ENCODE data around the gene KCNMA1. TPM values are rescaled to one million over a fixed set of nuclear protein-coding genes. Genes with fewer than 3 reads are reported as not detected.

KCNMA1 gene
- total and polyA plus RNA-seq, 3 donors from 2014 or later: 13.6 to 36.1 (median 24.7) TPM

GRCh38 chr10:77082601-77083252 is 554.9 kb downstream of the KCNMA1 start:
- H3K4me3 ChIP-seq: no peak overlapping the region
- H3K9me3 ChIP-seq: no peaks in the 10 kb centered on the region
- 76 to 80% methylated on average over 7 of the region's 7 CpGs for WGBS, 2 donors
- no peaks in the 10 kb centered on the region for H3K36me3 ChIP-seq (ENCODE audit: low read depth, missing control alignments)
- DNase-seq: no peak
- no peaks in the 10 kb centered on the region for H3K27me3 ChIP-seq
- intact Hi-C loops (cut with DNase I; ENCODE audit: low total_unique reads): no loop called here
- TF ChIP-seq CTCF (IDR thresholded peaks at IDR 0.05): no peak
- TF ChIP-seq POLR2A (IDR thresholded peaks at IDR 0.05): no peak
- no peak overlapping the region for H3K27ac ChIP-seq
- H3K4me1 ChIP-seq: no peaks in the 10 kb centered on the region

GRCh38 chr10:77081481-77081891 is 556.1 kb downstream of the KCNMA1 start:
- no peaks in the 10 kb centered on the region for H3K27me3 ChIP-seq
- no peaks in the 10 kb centered on the region for H3K36me3 ChIP-seq (ENCODE audit: low read depth, missing control alignments)
- DNase-seq: no peak
- intact Hi-C loops (cut with DNase I; ENCODE audit: low total_unique reads): no loop called here
- TF ChIP-seq CTCF (IDR thresholded peaks at IDR 0.05): no peak
- no peak for TF ChIP-seq POLR2A (IDR thresholded peaks at IDR 0.05)
- H3K4me3 ChIP-seq: no peak overlapping the region
- no peaks in the 10 kb centered on the region for H3K9me3 ChIP-seq
- no peak overlapping the region for H3K27ac ChIP-seq
- no peaks in the 10 kb centered on the region for H3K4me1 ChIP-seq
- WGBS, 2 donors: 62 to 77% methylated on average over 7 of the region's 7 CpGs

GRCh38 chr10:77080361-77081027 is 557.1 kb downstream of the KCNMA1 start:
- DNase-seq: no peak
- Histone ChIP-seq H3K36me3 (ENCODE audit: low read depth, missing control alignments) (no peaks in the 10 kb centered on the region), H3K4me1 (no peaks in the 10 kb centered on the region), H3K4me3 (no peak overlapping the region), H3K27me3 (no peaks in the 10 kb centered on the region), H3K27ac (no peak overlapping the region), H3K9me3 (no peaks in the 10 kb centered on the region)
- TF ChIP-seq POLR2A (IDR thresholded peaks at IDR 0.05): no peak
- no peak for TF ChIP-seq CTCF (IDR thresholded peaks at IDR 0.05)
- intact Hi-C loops (cut with DNase I; ENCODE audit: low total_unique reads): no loop called here
- WGBS, 2 donors: 87 to 90% methylated on average over 6 of the region's 6 CpGs

- no peak for TF ChIP-seq POLR2A (IDR thresholded peaks at IDR 0.05)
- TF ChIP-seq CTCF (IDR thresholded peaks at IDR 0.05): no peak
- no peaks in the 10 kb centered on the region for H3K4me1 ChIP-seq
- no peak overlapping the region for H3K4me3 ChIP-seq
- H3K9me3 ChIP-seq: no peaks in the 10 kb centered on the region
- WGBS, 2 donors: 67 to 71% methylated on average over 3 of the region's 3 CpGs
- no peak overlapping the region for H3K27ac ChIP-seq
- no peaks in the 10 kb centered on the region for H3K27me3 ChIP-seq
- intact Hi-C loops (cut with DNase I; ENCODE audit: low total_unique reads): no loop called here
- no peak for DNase-seq
- no peaks in the 10 kb centered on the region for H3K36me3 ChIP-seq (ENCODE audit: low read depth, missing control alignments)
Observed at GRCh38 chr10:77079592-77080300, 557.9 kb downstream of the KCNMA1 start.
